IMR-90 (cell line): ENCODE results near the gene NUAK1. TPM values are rescaled to one million over a fixed set of nuclear protein-coding genes. Genes with fewer than 3 reads are reported as not detected.

Experiments used
- ATAC-seq: fragments of 200-7000 bp; cut with Tn5 transposase; 2 replicates; pipeline ENCODE4 v1.9.1; 2020; ENCODE audit warnings: low read depth, mild to moderate bottlenecking, moderate library complexity
- BruUV-seq: library from RNA; stranded (reverse); fragments of 400-500 nt; replicated peaks from 2 replicates; lab custom pipeline; 2021; lab: Mats Ljungman, UMichigan
- CTCF ChIA-PET: fragments of 300-600 bp; formaldehyde crosslinking; extraction: SDS; loops from one replicate; lab custom pipeline; 2021; ENCODE audit warnings: antibody characterized with exemption; lab: Yijun Ruan, JAX
- POLR2A ChIA-PET: fragments of 300-600 bp; sonication (Branson Sonifier 250); formaldehyde crosslinking; loops from one replicate; lab custom pipeline; 2022; ENCODE audit warnings: antibody characterized with exemption; ENCODE audit not compliant: unreplicated experiment; lab: Charles Lee
- DNase-seq: peaks from one replicate; pipeline ENCODE4 v3.0.0; 2013
- H2AFZ ChIP-seq: replicated peaks from 2 replicates; pipeline ENCODE3; 2013; ENCODE audit warnings: low read length, mild to moderate bottlenecking; ENCODE audit not compliant: poor library complexity
- H2AK5ac ChIP-seq: 2 replicates; pipeline ENCODE4 v1.6.1; 2013; ENCODE audit warnings: low read depth, low read length, inconsistent platforms
- H2AK9ac ChIP-seq: replicated peaks from 2 replicates; pipeline ENCODE3; 2013; ENCODE audit warnings: mild to moderate bottlenecking, low read depth, low read length, moderate library complexity; ENCODE audit not compliant: poor library complexity
- H2BK120ac ChIP-seq: 2 replicates; pipeline ENCODE4 v1.6.1; 2013; ENCODE audit warnings: low read depth, low read length, inconsistent platforms
- H2BK15ac ChIP-seq: 3 replicates; pipeline ENCODE4 v1.6.1; 2013; ENCODE audit warnings: low read depth, low read length, inconsistent platforms
- H2BK20ac ChIP-seq: 2 replicates; pipeline ENCODE4 v1.6.1; 2013; ENCODE audit warnings: low read depth, mild to moderate bottlenecking, inconsistent platforms, low read length, moderate library complexity
- H2BK5ac ChIP-seq: 2 replicates; pipeline ENCODE4 v1.6.1; 2013; ENCODE audit warnings: mild to moderate bottlenecking, low read depth, low read length, inconsistent platforms; ENCODE audit not compliant: poor library complexity, severe bottlenecking
- H3K14ac ChIP-seq: replicated peaks from 2 replicates; pipeline ENCODE4 v1.6.1; 2013; ENCODE audit warnings: low read depth, low read length, inconsistent platforms
- H3K18ac ChIP-seq: 2 replicates; pipeline ENCODE4 v1.6.1; 2013; ENCODE audit warnings: low read depth, low read length, control low read depth
- H3K23ac ChIP-seq: 2 replicates; pipeline ENCODE4 v1.6.1; 2013; ENCODE audit warnings: low read depth, low read length, inconsistent platforms
- H3K27ac ChIP-seq: 2 replicates; pipeline ENCODE4 v1.5.1; 2013; ENCODE audit warnings: mild to moderate bottlenecking, control low read depth, low read length; ENCODE audit not compliant: insufficient read depth
- H3K27me3 ChIP-seq: 2 replicates; pipeline ENCODE4 v1.6.1; 2013; ENCODE audit warnings: low read length; ENCODE audit not compliant: control insufficient read depth, insufficient read depth
- H3K36me3 ChIP-seq: 2 replicates; pipeline ENCODE4 v1.6.1; 2013; ENCODE audit warnings: low read length, mixed read lengths; ENCODE audit not compliant: control insufficient read depth, insufficient read depth
- H3K4ac ChIP-seq: 2 replicates; pipeline ENCODE4 v1.6.1; 2013; ENCODE audit warnings: low read depth, low read length, inconsistent platforms
- H3K4me1 ChIP-seq: 2 replicates; pipeline ENCODE4 v1.6.1; 2013; ENCODE audit warnings: low read length, mixed read lengths; ENCODE audit not compliant: control insufficient read depth, insufficient read depth
- H3K4me2 ChIP-seq: 2 replicates; pipeline ENCODE4 v1.6.1; 2013; ENCODE audit warnings: low read depth, mild to moderate bottlenecking, control low read depth, low read length, moderate library complexity
- H3K4me3 ChIP-seq: 2 replicates; pipeline ENCODE4 v1.5.1; 2013; ENCODE audit warnings: low read depth, mild to moderate bottlenecking, control low read depth, low read length, moderate library complexity; ENCODE audit not compliant: insufficient read depth
- H3K56ac ChIP-seq: 2 replicates; pipeline ENCODE4 v1.6.1; 2013; ENCODE audit warnings: low read length, inconsistent platforms; ENCODE audit not compliant: insufficient read depth; ENCODE audit errors: extremely low read depth
- H3K79me1 ChIP-seq, 2 experiments: 2 replicates each; pipeline ENCODE4 v1.6.1; 2013; ENCODE audit warnings: low read length in 2 of 2, inconsistent platforms in 1 of 2, low read depth in 1 of 2
- H3K9ac ChIP-seq: 2 replicates; pipeline ENCODE4 v1.6.1; 2013; ENCODE audit warnings: low read depth, low read length, control low read depth
- H3K9me1 ChIP-seq: 2 replicates; pipeline ENCODE4 v1.6.1; 2013; ENCODE audit warnings: low read length, inconsistent platforms; ENCODE audit not compliant: insufficient read depth
- H3K9me3 ChIP-seq: 2 replicates; pipeline ENCODE4 v1.6.1; 2013; ENCODE audit warnings: low read length; ENCODE audit not compliant: control insufficient read depth, insufficient read depth
- H4K20me1 ChIP-seq: 2 replicates; pipeline ENCODE4 v1.6.1; 2013; ENCODE audit warnings: low read length, inconsistent platforms; ENCODE audit not compliant: insufficient read depth
- H4K5ac ChIP-seq: 2 replicates; pipeline ENCODE4 v1.6.1; 2013; ENCODE audit warnings: mild to moderate bottlenecking, low read depth, low read length, control low read depth
- H4K8ac ChIP-seq, 2 experiments: 2 replicates each; pipeline ENCODE4 v1.6.1; 2013; ENCODE audit warnings: low read depth in 2 of 2, low read length in 2 of 2, control low read depth in 1 of 2, inconsistent platforms in 1 of 2
- H4K91ac ChIP-seq: 2 replicates; pipeline ENCODE4 v1.6.1; 2013; ENCODE audit warnings: low read depth, low read length, inconsistent platforms; ENCODE audit not compliant: insufficient read depth
- BHLHE40 ChIP-seq: fragments of 150-350 bp; IDR thresholded peaks from 2 replicates; pipeline ENCODE4 v1.6.1; 2016; ENCODE audit warnings: mild to moderate bottlenecking, low read depth, low read length
- CEBPB ChIP-seq: IDR thresholded peaks from 2 replicates; pipeline ENCODE4 v1.6.1; 2012; ENCODE audit warnings: low read depth, low read length, improper control_type of control experiment
- CHD1 ChIP-seq: IDR thresholded peaks from 2 replicates; pipeline ENCODE4 v1.6.1; 2012; ENCODE audit warnings: low read depth, low read length, improper control_type of control experiment
- FOS ChIP-seq: fragments of 150-350 bp; IDR thresholded peaks from 2 replicates; pipeline ENCODE4 v1.6.1; 2016; ENCODE audit warnings: low read depth, low read length
- MAFK ChIP-seq: IDR thresholded peaks from 2 replicates; pipeline ENCODE4 v1.6.1; 2012; ENCODE audit warnings: low read depth, low read length, improper control_type of control experiment
- MAZ ChIP-seq: IDR thresholded peaks from 2 replicates; pipeline ENCODE4 v1.6.1; 2012; ENCODE audit warnings: low read depth, mild to moderate bottlenecking, low read length, improper control_type of control experiment, moderate library complexity, borderline replicate concordance
- MXI1 ChIP-seq: IDR thresholded peaks from 2 replicates; pipeline ENCODE4 v1.6.1; 2012; ENCODE audit warnings: low read depth, mild to moderate bottlenecking, low read length, moderate library complexity, borderline replicate concordance
- POLR2A ChIP-seq: IDR thresholded peaks from 2 replicates; pipeline ENCODE4 v1.6.1; 2012; ENCODE audit warnings: mild to moderate bottlenecking, low read depth, low read length
- RAD21 ChIP-seq: IDR thresholded peaks from 2 replicates; pipeline ENCODE4 v1.6.1; 2012; ENCODE audit warnings: low read length, improper control_type of control experiment
- RFX5 ChIP-seq: IDR thresholded peaks from 2 replicates; pipeline ENCODE4 v1.8.0; 2012; ENCODE audit warnings: low read depth, mild to moderate bottlenecking, low read length, moderate library complexity
- SMC3 ChIP-seq: fragments of 150-350 bp; IDR thresholded peaks from 2 replicates; pipeline ENCODE4 v1.6.1; 2016; ENCODE audit warnings: low read depth, mild to moderate bottlenecking, antibody characterized with exemption, low read length, moderate library complexity
- WGBS, 2 experiments: methylation state at CpG; one replicate each; pipeline versions ENCODE4 v1.1.5 to v1.1.7; 2013; ENCODE audit warnings: missing lambda C conversion rate in 2 of 2; ENCODE audit not compliant: insufficient read length in 1 of 2; ENCODE audit errors: extremely low coverage in 2 of 2; 5-methylcytosine and 5-hydroxymethylcytosine counted together
- dilution Hi-C: fragments of 300-500 bp; cut with HindIII; formaldehyde crosslinking; loops from one replicate; pipeline ENCODE4 v1.14.3; 2018; ENCODE audit warnings: low sequenced_read_pairs; ENCODE audit not compliant: unreplicated experiment
- in situ Hi-C: fragments of 300-500 bp; cut with MboI; formaldehyde crosslinking; loops from 3 replicates; pipeline ENCODE4 v1.14.3; 2019; ENCODE audit warnings: low sequenced_read_pairs, inconsistent platforms, mixed read lengths
- intact Hi-C: fragments of 100-400 bp; cut with micrococcal nuclease; formaldehyde crosslinking; loops from 2 replicates; pipeline ENCODE4 v1.10.0; 2022
- polyA plus RNA-seq, 3 experiments: library from polyadenylated mRNA; depleted of rRNA; stranded (reverse); fragments of >200 nt; gene quantifications; 2 replicates each; pipeline ENCODE4 v1.2.3, GENCODE V29; 2012; ENCODE audit warnings: low replicate concordance in 1 of 3
- total RNA-seq: library from RNA; depleted of rRNA; stranded (reverse); fragments of >200 nt; gene quantifications from 2 replicates; pipeline ENCODE4 v1.2.3, GENCODE V29; 2012
- TF ChIP-seq, protein P1 (sequence below): fragments of 150-350 bp; IDR thresholded peaks from 2 replicates; pipeline ENCODE4 v1.6.1; 2017; ENCODE audit warnings: mild to moderate bottlenecking, antibody characterized with exemption, low read length, low read depth
- TF ChIP-seq, protein P2 (sequence below): fragments of 150-350 bp; IDR thresholded peaks from 2 replicates; pipeline ENCODE4 v1.6.1; 2016; ENCODE audit warnings: low read depth, mild to moderate bottlenecking, low read length, moderate library complexity, borderline replicate concordance
- TF ChIP-seq, protein P3 (sequence below): conservative IDR thresholded peaks from 2 replicates; pipeline ENCODE4 v1.5.1; 2012; ENCODE audit warnings: mild to moderate bottlenecking, low read depth, low read length, improper control_type of control experiment

Gene NUAK1
- total and polyA plus RNA-seq, 2 of the 4 experiments (the other 2 are of a cell fraction): 4.8 to 8.8 TPM

DNA sequence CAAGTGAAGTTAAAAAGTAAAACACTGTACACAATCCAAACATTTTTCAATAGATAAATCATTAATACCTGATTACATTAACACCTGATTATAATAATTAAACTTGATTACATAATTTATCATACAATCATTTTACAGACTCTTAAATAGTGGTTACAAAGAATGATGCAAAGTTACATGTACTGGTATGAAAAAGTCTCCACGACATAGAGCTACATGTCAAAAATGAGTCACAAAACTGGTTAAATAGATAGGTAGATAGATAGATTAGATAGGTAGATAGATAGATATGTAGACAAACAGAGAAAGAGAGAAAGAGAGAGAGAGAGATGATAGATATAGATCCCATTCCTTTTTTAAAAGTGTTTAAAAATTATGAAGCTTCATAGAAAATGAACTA lies 109.2 kb downstream of the NUAK1 start (continued):
- no peak for TF ChIP-seq CEBPB
- no peak for TF ChIP-seq MAFK
- TF ChIP-seq SMC3: no peak

DNA sequence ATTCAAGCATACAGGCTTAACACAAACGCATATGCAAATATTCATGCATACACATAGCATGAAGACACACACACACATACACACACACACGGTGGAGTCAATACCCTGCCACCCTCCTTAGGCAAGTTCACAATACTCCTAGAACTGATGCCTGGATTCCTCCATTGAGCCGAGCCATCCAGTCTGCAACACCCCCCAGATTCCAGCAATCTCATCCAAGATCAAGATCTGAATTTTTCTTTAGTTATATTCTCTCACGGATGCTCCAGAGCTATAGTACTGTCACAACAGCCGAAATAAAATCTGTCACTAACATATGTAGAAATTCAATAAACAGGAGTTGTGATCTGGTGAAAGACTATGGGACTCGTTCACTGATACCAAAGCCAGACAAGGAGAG lies 110.8 kb downstream of the NUAK1 start:
- H4K8ac ChIP-seq: no peak overlapping the region; a peak in 1 of 4 replicates
- peak overlapping the region; percentile 32; the same call in 1 of the 2 replicates for H2BK20ac ChIP-seq
- ATAC-seq (no peak), DNase-seq (no peak)
- H3K56ac ChIP-seq: no peak overlapping the region
- 0 out of 2 replicates have a peak overlapping the region, but pooled peaks have one; percentile 54 for H2BK120ac ChIP-seq
- no TSS peak for BruUV-seq
- H2AK5ac ChIP-seq: peak overlapping the region; percentile 80
- no peaks in the 10 kb centered on the region; a peak in 1 of 4 replicates for H3K79me1 ChIP-seq
- 0 out of 2 replicates have a peak overlapping the region, but pooled peaks have one; percentile 11 for H3K14ac ChIP-seq
- H3K4me2 ChIP-seq: no peak overlapping the region
- no peak overlapping the region for H2BK5ac ChIP-seq
- ChIA-PET POLR2A (no interaction called here), CTCF (no interaction called here)
- H4K91ac ChIP-seq: no peak overlapping the region; the same call in 1 of the 2 replicates
- H2AK9ac ChIP-seq: no peak overlapping the region
- H4K5ac ChIP-seq: no peak overlapping the region
- no peak overlapping the region for H3K18ac ChIP-seq
- no peaks in the 10 kb centered on the region for H3K9me3 ChIP-seq
- no peaks in the 10 kb centered on the region for H3K36me3 ChIP-seq
- 83% methylated on average over 2 of the region's 6 CpGs; no CpG with 5 or more reads in 1 of the 2 experiments for WGBS, 2 experiments
- H3K4me3 ChIP-seq: no peak overlapping the region
- no peaks in the 10 kb centered on the region for H4K20me1 ChIP-seq
- peaks cover 13% of the 10 kb centered on the region for H3K9me1 ChIP-seq
- in situ Hi-C loops: no loop called here
- dilution Hi-C loops: no loop called here
- no peak overlapping the region for H3K9ac ChIP-seq
- H3K23ac ChIP-seq: no peak overlapping the region
- peaks cover 12% of the 10 kb centered on the region for H3K4me1 ChIP-seq
- 0 out of 2 replicates have a peak overlapping the region, but pooled peaks have one; percentile 37 for H3K4ac ChIP-seq
- peak overlapping the region; percentile 42; the same call in 1 of the 3 replicates for H2BK15ac ChIP-seq
- intact Hi-C loops: no loop called here
- H3K27ac ChIP-seq: no peak overlapping the region
- H3K27me3 ChIP-seq: no peaks in the 10 kb centered on the region
- H2AFZ ChIP-seq: no peak overlapping the region
- no peak for TF ChIP-seq RFX5
- TF ChIP-seq BHLHE40: no peak
- no peak for TF ChIP-seq MAZ
- TF ChIP-seq, protein P1, sequence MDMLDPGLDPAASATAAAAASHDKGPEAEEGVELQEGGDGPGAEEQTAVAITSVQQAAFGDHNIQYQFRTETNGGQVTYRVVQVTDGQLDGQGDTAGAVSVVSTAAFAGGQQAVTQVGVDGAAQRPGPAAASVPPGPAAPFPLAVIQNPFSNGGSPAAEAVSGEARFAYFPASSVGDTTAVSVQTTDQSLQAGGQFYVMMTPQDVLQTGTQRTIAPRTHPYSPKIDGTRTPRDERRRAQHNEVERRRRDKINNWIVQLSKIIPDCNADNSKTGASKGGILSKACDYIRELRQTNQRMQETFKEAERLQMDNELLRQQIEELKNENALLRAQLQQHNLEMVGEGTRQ: no peak
- no peak for TF ChIP-seq CHD1
- TF ChIP-seq MAFK: no peak
- no peak for TF ChIP-seq MXI1
- no peak for TF ChIP-seq CEBPB
- TF ChIP-seq, protein P2, sequence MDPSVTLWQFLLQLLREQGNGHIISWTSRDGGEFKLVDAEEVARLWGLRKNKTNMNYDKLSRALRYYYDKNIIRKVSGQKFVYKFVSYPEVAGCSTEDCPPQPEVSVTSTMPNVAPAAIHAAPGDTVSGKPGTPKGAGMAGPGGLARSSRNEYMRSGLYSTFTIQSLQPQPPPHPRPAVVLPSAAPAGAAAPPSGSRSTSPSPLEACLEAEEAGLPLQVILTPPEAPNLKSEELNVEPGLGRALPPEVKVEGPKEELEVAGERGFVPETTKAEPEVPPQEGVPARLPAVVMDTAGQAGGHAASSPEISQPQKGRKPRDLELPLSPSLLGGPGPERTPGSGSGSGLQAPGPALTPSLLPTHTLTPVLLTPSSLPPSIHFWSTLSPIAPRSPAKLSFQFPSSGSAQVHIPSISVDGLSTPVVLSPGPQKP: no peak
- TF ChIP-seq POLR2A: no peak
- TF ChIP-seq FOS: no peak
- TF ChIP-seq, protein P3, sequence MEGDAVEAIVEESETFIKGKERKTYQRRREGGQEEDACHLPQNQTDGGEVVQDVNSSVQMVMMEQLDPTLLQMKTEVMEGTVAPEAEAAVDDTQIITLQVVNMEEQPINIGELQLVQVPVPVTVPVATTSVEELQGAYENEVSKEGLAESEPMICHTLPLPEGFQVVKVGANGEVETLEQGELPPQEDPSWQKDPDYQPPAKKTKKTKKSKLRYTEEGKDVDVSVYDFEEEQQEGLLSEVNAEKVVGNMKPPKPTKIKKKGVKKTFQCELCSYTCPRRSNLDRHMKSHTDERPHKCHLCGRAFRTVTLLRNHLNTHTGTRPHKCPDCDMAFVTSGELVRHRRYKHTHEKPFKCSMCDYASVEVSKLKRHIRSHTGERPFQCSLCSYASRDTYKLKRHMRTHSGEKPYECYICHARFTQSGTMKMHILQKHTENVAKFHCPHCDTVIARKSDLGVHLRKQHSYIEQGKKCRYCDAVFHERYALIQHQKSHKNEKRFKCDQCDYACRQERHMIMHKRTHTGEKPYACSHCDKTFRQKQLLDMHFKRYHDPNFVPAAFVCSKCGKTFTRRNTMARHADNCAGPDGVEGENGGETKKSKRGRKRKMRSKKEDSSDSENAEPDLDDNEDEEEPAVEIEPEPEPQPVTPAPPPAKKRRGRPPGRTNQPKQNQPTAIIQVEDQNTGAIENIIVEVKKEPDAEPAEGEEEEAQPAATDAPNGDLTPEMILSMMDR: no peak
- no peak for TF ChIP-seq RAD21
- no peak for TF ChIP-seq SMC3
